ENCODE results near the gene SLC13A4. TPM values are rescaled to one million over a fixed set of nuclear protein-coding genes. Genes with fewer than 3 reads are reported as not detected.

The SLC13A4 gene
- total and polyA plus RNA-seq, 2 donors = 0.03 TPM; not detected in 1

DNA sequence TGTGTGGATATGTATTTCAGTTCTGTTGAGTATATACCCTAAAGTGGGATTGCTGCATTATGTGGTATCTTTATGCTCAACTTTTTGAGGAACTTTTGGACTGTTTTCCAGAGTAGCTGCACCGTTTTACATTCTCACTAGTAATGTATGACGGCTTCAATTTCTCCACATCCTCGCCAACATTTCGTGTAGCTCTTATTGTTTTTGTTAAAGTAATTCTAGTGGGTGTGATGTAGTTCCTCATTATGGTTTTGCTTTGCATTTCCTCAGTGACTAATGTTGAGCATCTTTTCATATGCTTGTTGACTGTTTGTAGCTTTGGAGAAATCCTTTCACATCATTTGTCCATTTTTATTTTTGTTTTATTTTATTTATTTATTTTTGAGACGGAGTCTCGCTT lies 61.1 kb downstream of the SLC13A4 start:
- no peak for DNase-seq (ENCODE audit: extremely low spot score)
- Histone ChIP-seq H3K36me3 (ENCODE audit: insufficient read depth) (no peaks in the 10 kb centered on the region), H3K4me3 (ENCODE audit: low read depth, low read length) (no peak overlapping the region), H3K27ac (ENCODE audit: low read depth) (no peak overlapping the region), H3K4me1 (ENCODE audit: insufficient read depth) (no peaks in the 10 kb centered on the region)
- 78% methylated on average over 6 of the region's 6 CpGs for WGBS

DNA sequence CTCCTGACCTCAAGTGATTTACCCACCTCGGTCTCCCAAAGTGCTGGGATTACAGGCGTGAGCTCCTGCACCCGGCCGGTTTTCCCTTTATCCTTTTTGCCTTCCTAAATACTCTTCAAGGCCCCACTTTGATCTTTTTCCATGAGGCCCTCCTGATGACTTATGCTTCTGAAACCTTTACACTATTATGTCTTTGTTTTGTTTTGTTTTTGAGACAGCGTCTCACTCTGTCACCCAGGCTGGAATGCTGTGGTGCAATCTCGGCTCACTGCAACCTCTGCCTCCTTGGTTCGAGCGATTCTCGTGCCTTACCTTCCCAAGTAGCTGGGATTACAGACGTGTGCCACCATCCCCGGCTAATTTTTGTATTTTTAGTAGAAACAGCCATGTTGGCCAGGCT lies 61.8 kb downstream of the SLC13A4 start:
- WGBS = 91% methylated on average over 11 of the region's 11 CpGs
- H3K36me3 ChIP-seq (ENCODE audit: insufficient read depth) = no peaks in the 10 kb centered on the region
- H3K4me1 ChIP-seq (ENCODE audit: insufficient read depth) = no peaks in the 10 kb centered on the region
- no peak overlapping the region for H3K27ac ChIP-seq (ENCODE audit: low read depth)
- DNase-seq (ENCODE audit: extremely low spot score) = no peak
- H3K4me3 ChIP-seq (ENCODE audit: low read depth, low read length) = no peak overlapping the region

DNA sequence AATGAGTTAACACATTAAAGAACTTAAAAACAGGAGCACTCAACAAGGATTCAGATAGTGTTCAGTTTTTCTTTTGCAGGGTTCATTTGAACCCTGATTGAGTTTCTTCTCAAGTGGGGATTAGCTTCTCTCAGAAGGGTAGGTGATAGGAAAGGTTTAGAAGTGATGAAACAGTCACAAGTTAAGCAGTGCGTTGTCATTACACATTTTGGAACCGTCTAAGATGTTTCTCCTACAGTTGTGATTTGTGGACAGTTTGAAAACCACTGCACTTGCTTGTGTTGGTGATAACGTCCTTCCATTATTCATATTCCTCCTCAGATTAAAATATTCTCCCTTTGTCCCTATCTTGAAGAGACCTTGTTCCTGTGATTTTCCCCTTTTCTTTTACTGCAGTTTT lies 62.9 kb downstream of the SLC13A4 start:
- DNase-seq (ENCODE audit: extremely low spot score) = no peak
- Histone ChIP-seq H3K4me1 (ENCODE audit: insufficient read depth) (no peaks in the 10 kb centered on the region), H3K27ac (ENCODE audit: low read depth) (no peak overlapping the region), H3K4me3 (ENCODE audit: low read depth, low read length) (no peak overlapping the region), H3K36me3 (ENCODE audit: insufficient read depth) (no peaks in the 10 kb centered on the region)
- 75% methylated on average over 3 of the region's 3 CpGs for WGBS

DNA sequence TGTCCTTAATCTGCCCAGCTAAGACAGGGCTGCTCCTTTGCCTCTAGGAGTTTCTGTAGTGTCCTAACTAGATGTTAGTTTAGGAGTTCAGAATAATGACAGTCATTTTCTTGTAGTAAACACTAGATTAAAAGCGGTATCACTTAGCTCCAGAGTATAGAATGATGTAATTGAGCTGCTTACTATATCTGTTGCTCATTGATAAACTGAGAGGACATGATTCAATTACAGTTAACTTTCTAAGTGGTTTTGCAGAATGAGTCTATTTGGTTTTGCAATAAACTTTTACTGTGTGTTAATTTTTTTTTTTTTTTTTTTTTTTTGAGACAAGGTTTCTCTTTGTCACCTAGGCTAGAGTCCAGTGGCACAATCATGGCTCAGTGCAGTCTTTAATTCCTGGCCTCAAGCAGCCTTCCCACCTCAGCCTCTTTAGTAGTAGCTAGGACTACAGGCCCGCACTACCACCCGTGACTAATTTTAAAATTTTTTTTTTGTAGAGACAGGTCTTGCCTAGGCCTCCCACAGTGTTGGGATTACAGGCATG lies 63.9 kb downstream of the SLC13A4 start:
- Histone ChIP-seq H3K4me3 (ENCODE audit: low read depth, low read length) (no peak overlapping the region), H3K36me3 (ENCODE audit: insufficient read depth) (no peaks in the 10 kb centered on the region), H3K27ac (ENCODE audit: low read depth) (no peak overlapping the region), H3K4me1 (ENCODE audit: insufficient read depth) (no peaks in the 10 kb centered on the region)
- 75% methylated on average over 3 of the region's 3 CpGs for WGBS
- DNase-seq (ENCODE audit: extremely low spot score) = no peak

DNA sequence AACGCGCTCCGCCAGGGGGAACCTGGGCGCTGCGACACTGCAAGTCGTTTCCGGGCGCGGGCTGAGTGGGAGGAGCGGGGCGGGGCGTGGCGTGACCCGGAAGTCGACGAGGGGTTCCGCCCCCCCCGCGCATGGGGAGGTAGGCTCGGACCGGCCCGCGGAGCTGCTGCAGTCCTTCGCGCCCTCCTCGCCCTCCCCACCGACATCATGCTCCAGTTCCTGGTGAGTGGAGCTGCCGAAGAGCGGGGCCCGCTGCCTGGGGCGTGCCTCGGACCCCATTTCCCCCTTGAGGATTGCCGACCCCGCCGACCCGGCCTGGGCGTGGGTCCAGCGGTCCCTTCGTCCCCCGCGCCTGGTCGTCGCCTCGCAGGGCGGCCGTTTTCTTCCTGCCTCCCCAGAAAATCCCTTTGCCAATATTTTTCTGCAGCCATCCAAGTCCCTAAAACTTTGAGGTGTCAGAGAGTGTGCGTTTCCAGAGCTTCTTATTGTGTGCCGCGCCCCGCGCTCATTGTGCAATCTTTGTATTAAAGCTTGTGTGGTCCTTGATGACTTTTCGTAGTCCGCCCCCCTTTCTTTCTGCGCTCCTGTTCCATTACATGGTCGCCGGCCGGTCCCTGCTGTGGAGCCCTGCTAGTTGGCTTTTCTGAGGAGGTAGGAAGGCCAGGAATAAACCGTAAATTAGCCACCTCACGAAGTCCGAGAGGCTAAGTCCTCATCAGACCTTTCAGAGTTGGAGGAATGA lies 65.4 kb downstream of the SLC13A4 start, which contains the start of gene STMP1:
STMP1 (plus strand) TSS at position 142 of the 742 bp plus-strand sequence.
- under 1% methylated on average over 60 of the region's 60 CpGs for WGBS
- peak; percentile 81 for DNase-seq (ENCODE audit: extremely low spot score)
- Histone ChIP-seq H3K4me1 (ENCODE audit: insufficient read depth) (no peaks in the 10 kb centered on the region), H3K36me3 (ENCODE audit: insufficient read depth) (no peaks in the 10 kb centered on the region), H3K27ac (ENCODE audit: low read depth) (peak within 1 kb of the TSS; percentile 87), H3K4me3 (ENCODE audit: low read depth, low read length) (peak within 1 kb of the TSS; percentile 79)

DNA sequence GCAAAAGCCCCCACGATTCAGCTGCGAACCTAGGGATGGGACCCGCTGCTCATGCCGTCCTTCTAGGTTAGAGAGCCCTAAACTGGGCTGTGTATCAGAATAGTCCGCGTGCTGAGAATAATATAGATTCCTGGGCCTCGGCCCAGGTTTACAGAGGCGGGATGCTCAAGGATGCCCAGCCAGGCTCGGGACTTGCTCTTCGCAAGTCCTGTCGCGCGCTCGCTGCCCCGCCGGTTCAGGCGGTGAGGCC lies 65.9 kb downstream of the SLC13A4 start:
- Histone ChIP-seq H3K36me3 (ENCODE audit: insufficient read depth) (no peaks in the 10 kb centered on the region), H3K4me1 (ENCODE audit: insufficient read depth) (no peaks in the 10 kb centered on the region), H3K4me3 (ENCODE audit: low read depth, low read length) (peak overlapping the region; percentile 79), H3K27ac (ENCODE audit: low read depth) (peak overlapping the region; percentile 57)
- WGBS = 8% methylated on average over 17 of the region's 17 CpGs
- no peak for DNase-seq (ENCODE audit: extremely low spot score)

DNA sequence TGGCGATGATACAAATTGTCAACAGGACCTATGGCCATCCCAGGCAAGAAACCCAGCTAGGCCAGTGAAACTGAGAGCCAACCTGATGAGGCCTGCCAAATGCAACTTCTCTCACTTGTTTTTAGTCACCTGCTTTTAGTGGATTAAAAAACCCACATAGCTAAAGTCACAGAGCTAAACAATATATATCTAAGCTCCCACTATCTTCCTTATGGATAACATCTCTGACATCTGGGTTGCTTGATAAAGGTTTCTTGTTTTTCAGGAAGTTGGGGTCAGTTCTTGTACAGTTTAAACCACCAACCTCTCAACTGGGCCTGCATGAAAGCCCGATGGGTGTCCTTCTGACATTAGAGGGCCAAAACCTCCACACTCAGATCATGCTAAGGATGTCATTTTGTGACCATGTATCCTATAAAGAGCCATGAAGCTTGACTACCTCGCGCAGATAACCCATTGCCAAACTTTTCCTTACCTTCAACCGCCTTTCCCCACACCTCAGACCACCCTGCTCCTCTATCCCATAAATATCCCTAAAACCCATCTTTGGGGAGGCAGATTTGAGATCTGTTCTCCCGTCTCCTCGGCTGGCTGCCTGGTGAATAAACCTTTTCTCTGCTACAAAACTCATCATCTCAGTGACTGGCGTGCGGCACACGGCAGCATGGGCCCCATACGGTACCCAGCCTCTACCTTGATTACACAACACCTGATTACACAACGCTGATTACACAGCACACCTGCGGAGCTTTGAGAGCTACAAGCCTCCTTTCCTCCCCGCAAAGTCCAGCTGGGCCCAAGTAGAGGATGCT lies 66.5 kb downstream of the SLC13A4 start:
- peak overlapping the region; percentile 57 for H3K27ac ChIP-seq (ENCODE audit: low read depth)
- no peak for DNase-seq (ENCODE audit: extremely low spot score)
- H3K36me3 ChIP-seq (ENCODE audit: insufficient read depth) = no peaks in the 10 kb centered on the region
- 73% methylated on average over 14 of the region's 14 CpGs for WGBS
- peak overlapping the region; percentile 79 for H3K4me3 ChIP-seq (ENCODE audit: low read depth, low read length)
- H3K4me1 ChIP-seq (ENCODE audit: insufficient read depth) = no peaks in the 10 kb centered on the region

DNA sequence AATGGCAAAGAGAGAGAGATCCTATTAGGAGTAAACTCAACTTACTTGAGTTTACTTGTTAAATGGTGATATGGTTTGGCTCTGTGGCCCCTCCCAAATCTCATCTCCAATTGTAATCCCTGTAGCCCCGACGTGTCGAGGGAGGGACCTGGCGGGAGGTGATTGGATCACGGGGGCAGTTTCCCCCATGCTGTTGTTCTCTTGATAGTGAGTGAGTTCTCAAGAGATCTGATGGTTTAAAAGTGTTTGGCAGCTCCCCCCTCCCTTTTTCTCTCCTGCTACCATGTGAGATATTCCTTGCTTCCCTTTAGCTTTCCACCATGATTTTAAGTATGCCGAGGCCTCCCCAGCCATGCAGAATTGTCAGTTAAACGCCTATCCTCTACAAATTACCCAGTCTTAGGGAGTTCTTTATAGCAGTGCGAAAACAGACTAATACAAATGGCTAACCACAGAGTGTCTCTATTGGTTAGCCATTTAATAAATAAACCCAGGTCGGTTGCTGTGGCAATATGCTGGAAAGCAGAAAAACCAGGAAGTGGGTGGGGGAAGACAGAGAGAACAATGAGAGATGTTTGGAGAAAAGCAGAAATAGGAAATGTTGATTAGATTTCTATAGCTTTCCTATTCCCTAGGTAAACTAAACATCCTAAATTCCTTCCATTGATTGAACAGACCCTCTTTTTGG lies 68.7 kb downstream of the SLC13A4 start:
- H3K4me1 ChIP-seq (ENCODE audit: insufficient read depth) = no peaks in the 10 kb centered on the region
- WGBS = 80% methylated on average over 9 of the region's 9 CpGs
- no peak overlapping the region for H3K27ac ChIP-seq (ENCODE audit: low read depth)
- DNase-seq (ENCODE audit: extremely low spot score) = no peak
- no peak overlapping the region for H3K4me3 ChIP-seq (ENCODE audit: low read depth, low read length)
- H3K36me3 ChIP-seq (ENCODE audit: insufficient read depth) = no peaks in the 10 kb centered on the region

DNA sequence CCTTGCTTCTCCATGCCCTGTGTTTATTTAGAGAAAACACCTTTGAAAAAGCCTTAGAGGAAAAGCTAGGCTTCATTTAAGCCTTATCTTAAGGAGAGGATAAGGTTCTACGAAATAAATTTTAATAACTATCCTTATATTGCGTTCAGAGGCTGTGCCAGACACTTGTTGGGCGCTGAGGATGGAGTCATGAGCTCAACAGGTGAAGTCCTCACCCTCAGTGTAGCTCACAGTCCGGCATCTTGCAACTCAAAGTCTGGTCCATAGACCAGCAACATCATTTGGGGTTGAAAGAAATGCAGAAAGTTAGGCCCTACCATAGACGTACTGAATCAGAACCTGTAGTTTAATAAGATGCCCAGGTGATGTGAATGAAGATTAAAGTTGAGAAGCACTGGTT lies 69.4 kb downstream of the SLC13A4 start:
- 93% methylated on average over 5 of the region's 5 CpGs for WGBS
- Histone ChIP-seq H3K4me1 (ENCODE audit: insufficient read depth) (no peaks in the 10 kb centered on the region), H3K27ac (ENCODE audit: low read depth) (no peak overlapping the region), H3K4me3 (ENCODE audit: low read depth, low read length) (no peak overlapping the region), H3K36me3 (ENCODE audit: insufficient read depth) (no peaks in the 10 kb centered on the region)
- DNase-seq (ENCODE audit: extremely low spot score) = no peak

DNA sequence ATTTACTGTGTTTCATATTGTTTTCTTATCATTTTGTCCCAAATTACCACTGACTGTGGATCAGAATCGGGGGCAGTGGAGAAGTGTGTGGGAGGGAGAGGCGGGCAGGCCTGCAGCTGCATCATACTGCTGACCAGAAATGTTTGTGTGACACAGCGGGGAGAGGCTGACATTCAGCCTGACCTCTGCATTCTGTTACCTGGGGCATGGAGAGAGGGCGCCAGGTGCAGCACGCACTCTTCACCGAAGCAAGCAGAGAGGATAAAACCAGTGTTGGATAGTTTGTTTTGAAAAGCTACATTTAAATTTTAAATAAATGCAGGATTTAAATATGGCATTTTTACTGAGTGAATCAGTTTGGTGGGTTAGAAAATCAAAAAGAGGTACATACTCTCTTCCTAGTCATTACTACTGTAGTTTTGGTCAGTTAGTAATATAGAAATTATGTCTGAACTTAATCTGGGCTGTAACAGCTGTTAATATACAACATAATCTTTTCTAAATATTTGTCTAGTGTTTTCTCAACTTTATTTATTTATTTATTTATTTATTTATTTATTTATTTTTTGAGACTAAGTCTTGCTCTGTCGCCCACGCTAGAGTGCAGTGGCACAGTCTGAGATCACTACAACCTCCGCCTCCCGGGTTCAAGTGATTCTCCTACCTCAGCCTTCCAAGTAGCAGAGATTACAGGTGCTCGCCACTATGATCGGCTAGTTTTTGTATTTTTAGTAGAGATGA lies 74.5 kb downstream of the SLC13A4 start:
- H3K4me1 ChIP-seq (ENCODE audit: insufficient read depth) = no peaks in the 10 kb centered on the region
- 92% methylated on average over 12 of the region's 12 CpGs for WGBS
- DNase-seq (ENCODE audit: extremely low spot score) = no peak

DNA sequence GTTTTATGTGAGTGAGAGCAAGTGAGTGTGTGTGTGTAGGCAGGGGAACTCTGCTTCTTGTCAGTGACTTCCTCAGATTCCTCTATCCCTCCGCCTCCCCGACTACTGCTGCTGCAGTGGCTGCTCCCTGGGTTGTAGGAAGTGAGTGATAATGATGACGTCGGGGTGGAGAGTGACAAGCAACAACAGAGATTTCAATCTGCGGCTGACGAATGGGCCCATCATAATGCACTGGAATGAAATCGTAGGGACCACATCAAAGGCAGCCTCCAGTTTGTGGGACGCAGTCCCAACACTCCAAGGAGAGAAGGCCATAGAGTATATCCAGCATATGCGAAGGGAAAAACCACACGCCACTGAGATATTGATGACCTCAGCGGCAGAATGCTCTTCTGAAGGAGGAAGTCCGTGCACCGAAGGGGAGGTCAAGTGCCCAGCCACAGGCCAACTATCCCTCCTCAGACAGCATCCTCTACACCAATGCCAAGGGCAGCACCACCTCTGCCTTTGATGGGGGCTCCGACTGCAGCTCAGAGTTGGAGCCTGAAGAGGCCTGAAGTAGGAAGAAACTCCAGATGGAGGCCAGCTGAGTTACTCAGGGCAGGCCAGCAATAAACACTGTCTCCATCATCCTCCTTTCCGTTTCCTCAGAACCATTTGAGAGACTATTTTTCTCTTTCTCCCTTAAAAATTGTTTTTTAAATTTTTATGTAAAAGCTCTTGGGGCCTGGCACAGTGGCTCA lies 77.0 kb downstream of the SLC13A4 start:
- H3K4me1 ChIP-seq (ENCODE audit: insufficient read depth) = no peaks in the 10 kb centered on the region
- no peak overlapping the region for H3K4me3 ChIP-seq (ENCODE audit: low read depth, low read length)
- WGBS = 79% methylated on average over 15 of the region's 15 CpGs
- DNase-seq (ENCODE audit: extremely low spot score) = no peak
- no peak overlapping the region for H3K27ac ChIP-seq (ENCODE audit: low read depth)
- no peaks in the 10 kb centered on the region for H3K36me3 ChIP-seq (ENCODE audit: insufficient read depth)

More for the DNA sequence above, 74.5 kb downstream of the SLC13A4 start:
- Histone ChIP-seq H3K4me3 (ENCODE audit: low read depth, low read length) (no peak overlapping the region), H3K36me3 (ENCODE audit: insufficient read depth) (no peaks in the 10 kb centered on the region), H3K27ac (ENCODE audit: low read depth) (no peak overlapping the region)

DNA sequence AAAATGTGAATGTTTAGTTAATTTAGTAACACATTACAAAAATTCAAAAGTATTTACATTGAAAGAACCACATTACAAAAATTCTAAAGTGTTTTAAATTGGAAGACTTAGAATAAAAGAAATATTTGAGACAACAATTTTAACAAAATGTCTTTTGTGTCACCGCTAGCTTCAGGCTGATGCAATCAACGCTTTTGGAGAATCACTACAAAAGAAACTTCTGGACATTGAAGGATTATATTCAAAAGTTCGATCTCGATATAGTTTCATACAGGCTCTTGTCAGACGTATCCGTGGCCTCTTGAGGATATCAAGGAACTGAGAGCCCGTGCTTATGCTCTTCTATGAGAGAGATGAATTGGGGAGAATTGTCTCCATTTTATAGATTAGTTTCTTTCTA lies 79.8 kb downstream of the SLC13A4 start:
- Histone ChIP-seq H3K4me3 (ENCODE audit: low read depth, low read length) (no peak overlapping the region), H3K36me3 (ENCODE audit: insufficient read depth) (no peaks in the 10 kb centered on the region), H3K27ac (ENCODE audit: low read depth) (no peak overlapping the region), H3K4me1 (ENCODE audit: insufficient read depth) (no peaks in the 10 kb centered on the region)
- WGBS = 88% methylated on average over 7 of the region's 7 CpGs
- no peak for DNase-seq (ENCODE audit: extremely low spot score)

DNA sequence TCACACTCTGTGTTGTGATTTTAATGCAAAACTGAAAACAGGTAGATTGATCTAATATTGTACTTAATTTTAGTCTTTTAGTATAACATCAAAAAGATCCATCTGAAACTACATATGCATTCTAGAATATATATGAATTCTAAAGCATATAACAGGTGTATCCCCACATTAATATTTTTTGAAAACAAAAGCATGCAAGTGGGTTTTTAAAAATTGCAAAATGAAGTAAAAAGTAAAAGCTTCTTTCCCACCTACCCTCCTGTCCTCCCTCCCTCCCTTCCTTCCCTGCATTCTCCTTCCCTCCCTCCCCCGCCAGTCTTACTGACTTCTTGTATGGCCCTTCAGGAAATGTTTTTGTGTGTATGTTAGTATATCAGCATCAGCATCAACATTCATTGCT lies 80.2 kb downstream of the SLC13A4 start:
- no peaks in the 10 kb centered on the region for H3K36me3 ChIP-seq (ENCODE audit: insufficient read depth)
- DNase-seq (ENCODE audit: extremely low spot score) = no peak
- H3K4me1 ChIP-seq (ENCODE audit: insufficient read depth) = no peaks in the 10 kb centered on the region
- H3K27ac ChIP-seq (ENCODE audit: low read depth) = no peak overlapping the region
- no peak overlapping the region for H3K4me3 ChIP-seq (ENCODE audit: low read depth, low read length)
- WGBS = 89% methylated on average over 1 of the region's 1 CpG
